Measurements from ENCODE around the gene CSF2. TPM values are rescaled to one million over a fixed set of nuclear protein-coding genes. Genes with fewer than 3 reads are reported as not detected.

Gene CSF2
- total RNA-seq, 4 donors from 2014 or later, result not detected

DNA sequence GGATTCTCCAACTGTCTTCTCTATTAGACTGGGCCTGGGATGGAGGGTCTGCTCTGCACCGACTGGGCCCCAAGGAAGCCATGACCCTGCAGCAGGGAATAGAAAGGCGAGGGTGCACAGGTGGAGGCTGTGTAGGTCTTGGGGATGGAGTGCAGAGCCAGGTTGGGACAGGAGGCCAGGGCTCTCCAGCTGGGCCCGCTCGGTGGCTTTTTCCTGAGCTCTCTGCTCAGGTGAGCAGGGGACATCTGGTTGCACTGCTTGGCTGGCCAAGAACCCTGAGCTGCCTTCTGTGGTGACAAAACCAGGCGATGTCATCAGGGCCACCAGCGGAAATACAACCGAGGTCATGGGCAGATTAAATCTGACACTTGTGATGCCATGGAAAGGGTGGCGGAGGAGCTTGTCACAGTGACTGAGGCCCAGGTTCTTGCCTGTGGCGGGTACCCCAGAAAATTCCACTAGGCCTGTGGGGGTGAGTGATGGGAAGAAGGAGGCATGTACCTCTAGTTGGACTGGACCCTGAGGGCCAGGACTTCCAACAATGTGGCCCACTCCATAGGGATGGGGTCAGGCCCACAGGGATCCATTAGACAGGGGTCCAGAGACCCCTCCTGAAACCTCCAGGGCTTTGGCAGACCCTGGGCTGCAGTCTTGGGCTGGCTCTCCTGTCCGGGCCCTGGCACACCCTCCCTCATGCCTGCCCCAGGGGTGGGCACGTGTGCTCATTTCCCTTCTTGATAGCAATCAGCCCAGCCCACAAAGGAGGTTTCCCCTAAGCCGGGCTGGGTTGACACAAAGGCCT, 17.6 kb upstream of the CSF2 start:
- 74 to 80% methylated on average over 1 to 12 of the region's 12 CpGs for WGBS, 2 donors (ENCODE audit: low coverage in 1 of 2)
- DNase-seq, result no peak
- TF ChIP-seq EP300 (IDR thresholded peaks at IDR 0.05; ENCODE audit: low read depth), result no peak
- Histone ChIP-seq H3K36me3 (no peaks in the 10 kb centered on the region), H3K9me3 (no peaks in the 10 kb centered on the region), H3K4me3 (no peak overlapping the region), H3K4me1 (no peaks in the 10 kb centered on the region), H3K27me3 (no peaks in the 10 kb centered on the region), H3K27ac (no peak overlapping the region)
- in situ Hi-C loops (cut with MboI; ENCODE audit: low pct_ligation_motif_present in 1 of 4, low pct_unique_long_range_greater_than_20kb in 1 of 4, low sequenced_read_pairs in 3 of 4), result no loop called here
- intact Hi-C loops (cut with DNase I; ENCODE audit: low total_unique reads), result no loop called here

DNA sequence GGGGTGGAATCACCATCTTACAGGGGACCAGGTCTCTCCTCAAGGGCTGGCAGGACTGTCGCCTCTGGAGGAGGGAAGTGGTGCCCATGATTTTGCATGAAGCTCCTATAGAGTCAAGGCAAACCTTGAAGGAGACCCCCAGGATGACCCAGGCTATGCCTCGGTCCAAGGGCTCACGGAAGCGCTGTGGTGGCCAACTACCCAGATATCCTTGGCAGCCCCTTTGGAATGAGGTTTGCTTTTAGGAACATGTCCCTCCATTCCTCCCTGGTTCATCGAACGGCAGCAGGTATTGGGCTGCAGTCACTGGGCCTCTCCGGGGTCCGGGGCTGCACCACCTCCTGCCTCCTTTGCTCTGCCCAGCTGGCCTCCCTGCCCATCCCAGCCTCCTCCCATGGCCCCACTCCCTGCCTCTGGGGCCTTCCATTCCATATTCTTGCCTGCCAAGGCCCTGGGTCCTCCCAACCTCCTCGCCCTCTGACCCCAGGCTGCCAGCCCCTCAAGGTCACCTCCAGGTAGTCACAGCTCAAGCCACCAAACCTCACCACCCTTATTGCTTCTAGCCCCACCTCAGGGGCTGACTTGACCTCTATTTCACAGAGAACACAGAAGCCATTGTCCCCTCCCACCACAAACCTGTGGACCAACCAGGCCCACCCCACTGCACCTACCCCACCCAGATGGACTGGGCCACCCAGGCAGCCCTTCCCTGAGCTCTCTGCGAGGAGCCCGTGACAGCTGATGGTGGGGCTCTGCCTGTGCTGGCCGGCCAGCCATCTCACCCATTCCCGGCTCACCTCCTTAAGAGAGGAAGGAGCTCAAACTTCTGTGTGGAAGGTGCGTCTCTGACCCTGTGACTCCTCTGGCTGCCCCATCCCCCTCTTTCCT, 16.7 kb upstream of the CSF2 start:
- H3K27ac ChIP-seq, result no peak overlapping the region
- no peak for TF ChIP-seq POLR2A (IDR thresholded peaks at IDR 0.05)
- no peak for TF ChIP-seq EP300 (IDR thresholded peaks at IDR 0.05; ENCODE audit: low read depth)
- TF ChIP-seq POLR2AphosphoS5 (IDR thresholded peaks at IDR 0.05), result no peak
- TF ChIP-seq, protein P1, sequence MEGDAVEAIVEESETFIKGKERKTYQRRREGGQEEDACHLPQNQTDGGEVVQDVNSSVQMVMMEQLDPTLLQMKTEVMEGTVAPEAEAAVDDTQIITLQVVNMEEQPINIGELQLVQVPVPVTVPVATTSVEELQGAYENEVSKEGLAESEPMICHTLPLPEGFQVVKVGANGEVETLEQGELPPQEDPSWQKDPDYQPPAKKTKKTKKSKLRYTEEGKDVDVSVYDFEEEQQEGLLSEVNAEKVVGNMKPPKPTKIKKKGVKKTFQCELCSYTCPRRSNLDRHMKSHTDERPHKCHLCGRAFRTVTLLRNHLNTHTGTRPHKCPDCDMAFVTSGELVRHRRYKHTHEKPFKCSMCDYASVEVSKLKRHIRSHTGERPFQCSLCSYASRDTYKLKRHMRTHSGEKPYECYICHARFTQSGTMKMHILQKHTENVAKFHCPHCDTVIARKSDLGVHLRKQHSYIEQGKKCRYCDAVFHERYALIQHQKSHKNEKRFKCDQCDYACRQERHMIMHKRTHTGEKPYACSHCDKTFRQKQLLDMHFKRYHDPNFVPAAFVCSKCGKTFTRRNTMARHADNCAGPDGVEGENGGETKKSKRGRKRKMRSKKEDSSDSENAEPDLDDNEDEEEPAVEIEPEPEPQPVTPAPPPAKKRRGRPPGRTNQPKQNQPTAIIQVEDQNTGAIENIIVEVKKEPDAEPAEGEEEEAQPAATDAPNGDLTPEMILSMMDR (IDR thresholded peaks at IDR 0.05), result no peak
- 89 to 100% methylated on average over 2 to 12 of the region's 14 CpGs for WGBS, 2 donors (ENCODE audit: low coverage in 1 of 2)
- no peak overlapping the region for H3K4me3 ChIP-seq
- peak; percentile 4 for DNase-seq
- H3K36me3 ChIP-seq, result no peaks in the 10 kb centered on the region
- intact Hi-C loops (cut with DNase I; ENCODE audit: low total_unique reads), result no loop called here
- H3K4me1 ChIP-seq, result no peaks in the 10 kb centered on the region
- H3K27me3 ChIP-seq, result no peaks in the 10 kb centered on the region
- in situ Hi-C loops (cut with MboI; ENCODE audit: low pct_ligation_motif_present in 1 of 4, low pct_unique_long_range_greater_than_20kb in 1 of 4, low sequenced_read_pairs in 3 of 4), result no loop called here
- no peaks in the 10 kb centered on the region for H3K9me3 ChIP-seq

DNA sequence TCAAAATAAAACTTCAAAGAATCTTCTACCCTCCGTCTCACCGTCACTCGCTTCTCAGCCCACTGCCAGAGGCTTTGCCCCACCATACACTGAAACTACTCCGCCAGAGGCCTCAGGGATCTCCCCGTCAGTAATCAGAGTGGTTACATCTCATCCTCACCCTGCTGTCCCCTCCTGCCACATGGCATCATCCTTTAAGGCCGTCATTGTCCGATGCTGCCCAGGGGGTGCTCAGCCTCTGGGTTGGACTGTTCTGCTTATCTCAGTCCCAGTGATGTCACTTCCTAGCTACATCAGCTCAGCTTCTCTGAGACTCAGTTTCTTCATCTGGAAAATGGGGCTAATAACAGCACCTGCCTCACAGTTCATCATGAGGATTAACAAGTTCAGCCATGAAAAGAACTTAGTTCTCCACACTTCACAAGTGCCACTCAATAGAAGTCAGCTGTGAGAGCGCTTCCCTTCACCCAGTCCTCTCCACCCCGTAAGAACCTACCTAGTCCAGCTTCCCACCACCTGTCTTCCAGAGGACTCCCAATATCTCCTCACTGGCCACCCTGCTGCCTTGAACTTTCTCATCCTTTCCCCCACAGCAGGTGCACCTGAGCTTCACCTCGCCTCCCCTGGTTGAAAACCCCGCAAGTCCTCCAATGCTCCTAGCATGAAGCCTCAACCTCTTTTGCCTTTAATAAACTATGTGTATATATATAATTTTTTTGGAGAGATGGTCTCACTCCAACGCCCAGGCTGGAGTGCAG, 15.9 kb upstream of the CSF2 start:
- peak; percentile 3 for DNase-seq
- in situ Hi-C loops (cut with MboI; ENCODE audit: low pct_ligation_motif_present in 1 of 4, low pct_unique_long_range_greater_than_20kb in 1 of 4, low sequenced_read_pairs in 3 of 4), result no loop called here
- intact Hi-C loops (cut with DNase I; ENCODE audit: low total_unique reads), result no loop called here

DNA sequence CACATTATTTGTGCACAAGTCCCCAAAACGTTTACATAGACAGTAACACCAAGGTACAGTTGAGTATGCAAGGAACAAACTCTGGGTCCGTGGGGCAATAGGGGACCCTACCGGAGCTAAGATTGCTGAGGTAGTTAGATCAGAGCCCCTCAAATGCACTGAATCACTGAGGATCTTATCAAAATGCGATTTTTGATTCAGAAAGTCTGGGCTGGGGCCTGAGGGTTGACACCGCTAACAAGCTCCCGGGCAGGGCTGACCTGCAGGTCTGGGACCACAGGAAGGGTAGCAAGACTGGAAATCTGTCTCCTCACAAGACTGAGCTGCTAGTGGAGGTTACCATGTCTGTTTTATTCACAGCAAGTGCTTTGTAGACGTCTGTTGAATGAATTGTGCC, 14.9 kb upstream of the CSF2 start:
- no peak for DNase-seq
- Histone ChIP-seq H3K27ac (no peak overlapping the region), H3K4me3 (no peak overlapping the region), H3K36me3 (no peaks in the 10 kb centered on the region), H3K4me1 (no peaks in the 10 kb centered on the region), H3K27me3 (no peaks in the 10 kb centered on the region), H3K9me3 (no peaks in the 10 kb centered on the region)
- no peak for TF ChIP-seq POLR2A (IDR thresholded peaks at IDR 0.05)
- TF ChIP-seq, protein P1 (IDR thresholded peaks at IDR 0.05), result no peak
- no peak for TF ChIP-seq EP300 (IDR thresholded peaks at IDR 0.05; ENCODE audit: low read depth)
- no peak for TF ChIP-seq POLR2AphosphoS5 (IDR thresholded peaks at IDR 0.05)
- WGBS, 2 donors (ENCODE audit: low coverage in 1 of 2), result 83 to 84% methylated on average over 4 to 5 of the region's 7 CpGs
- intact Hi-C loops (cut with DNase I; ENCODE audit: low total_unique reads) (no loop called here), in situ Hi-C loops (cut with MboI; ENCODE audit: low pct_ligation_motif_present in 1 of 4, low pct_unique_long_range_greater_than_20kb in 1 of 4, low sequenced_read_pairs in 3 of 4) (no loop called here)

More for the DNA sequence above, 15.9 kb upstream of the CSF2 start:
- H3K27me3 ChIP-seq, result no peaks in the 10 kb centered on the region
- no peaks in the 10 kb centered on the region for H3K4me1 ChIP-seq
- TF ChIP-seq EP300 (IDR thresholded peaks at IDR 0.05; ENCODE audit: low read depth) (no peak), POLR2A (IDR thresholded peaks at IDR 0.05) (no peak), POLR2AphosphoS5 (IDR thresholded peaks at IDR 0.05) (no peak)
- TF ChIP-seq, protein P1 (IDR thresholded peaks at IDR 0.05), result no peak
- no peak overlapping the region for H3K4me3 ChIP-seq
- H3K9me3 ChIP-seq, result no peaks in the 10 kb centered on the region
- 86 to 90% methylated on average over 3 to 12 of the region's 12 CpGs for whole genome bisulfite sequencing, 2 donors (ENCODE audit: low coverage in 1 of 2)
- no peaks in the 10 kb centered on the region for H3K36me3 ChIP-seq
- H3K27ac ChIP-seq, result no peak overlapping the region

Data from transverse colon (tissue), 4 donors.